ENCODE measurements around the gene ARAP2. TPM values are rescaled to one million over a fixed set of nuclear protein-coding genes. Genes with fewer than 3 reads are reported as not detected.
A peak's percentile ranks its signal among the peaks of the same experiment; 100 is the strongest.

ARAP2 gene
- total RNA-seq, 1 experiment from 2014 or later = 12.5 TPM

GRCh38 chr4:36064117-36064516 is 180.2 kb downstream of the ARAP2 start:
- CTCF ChIA-PET = no interaction called here

GRCh38 chr4:36056136-36056535 is 188.2 kb downstream of the ARAP2 start:
- ChIA-PET CTCF (no interaction called here), POLR2A (ENCODE audit: unreplicated experiment) (no interaction called here)
- Histone ChIP-seq H3K36me3 (ENCODE audit: low read depth, low read length) (no peaks in the 10 kb centered on the region), H2AFZ (ENCODE audit: low read length) (no peak overlapping the region), H3K9me3 (ENCODE audit: low read length) (no peaks in the 10 kb centered on the region), H3F3A (ENCODE audit: low read length, unreplicated experiment) (no peaks in the 10 kb centered on the region), H3K27me3 (ENCODE audit: low read length) (no peaks in the 10 kb centered on the region), H3K9ac (ENCODE audit: low read length) (no peak overlapping the region), H3K4me1 (ENCODE audit: insufficient read depth, low read length) (no peaks in the 10 kb centered on the region), H3K27ac (ENCODE audit: low read length) (no peak overlapping the region), H3K4me2 (ENCODE audit: low read length) (no peak overlapping the region), H3K9me2 (replicated peaks; ENCODE audit: low read length) (no peaks in the 10 kb centered on the region), H4K20me1 (ENCODE audit: low read length) (no peaks in the 10 kb centered on the region), H3K79me2 (ENCODE audit: low read length) (no peaks in the 10 kb centered on the region), H3K4me3 (ENCODE audit: low read length) (no peak overlapping the region)
- no peak for TF ChIP-seq CTCF (conservative IDR thresholded peaks at IDR 0.05; ENCODE audit: low read depth, low read length)
- no peak for TF ChIP-seq EZH2phosphoT487 (IDR thresholded peaks at IDR 0.05; ENCODE audit: borderline replicate concordance, low read length)
- TF ChIP-seq EZH2 (IDR thresholded peaks at IDR 0.05; ENCODE audit: low read length, unreplicated experiment) = no peak
- intact Hi-C loops (cut with micrococcal nuclease) = loop anchor here (5.0 kb wide), 1 partner anchor 56 kb away; no protein-coding TSS in a partner anchor
- ATAC-seq = peak; percentile 83
- peak; percentile 9 for DNase-seq
- no TSS peak for BruUV-seq (replicated peaks)

More at GRCh38 chr4:36064117-36064516, 180.2 kb downstream of the ARAP2 start:
- Histone ChIP-seq H3F3A (ENCODE audit: low read length, unreplicated experiment) (no peaks in the 10 kb centered on the region), H3K27ac (ENCODE audit: low read length) (no peak overlapping the region), H3K36me3 (ENCODE audit: low read depth, low read length) (no peaks in the 10 kb centered on the region), H2AFZ (ENCODE audit: low read length) (no peak overlapping the region), H3K9me3 (ENCODE audit: low read length) (no peaks in the 10 kb centered on the region), H3K4me1 (ENCODE audit: insufficient read depth, low read length) (peaks cover 11% of the 10 kb centered on the region), H3K4me3 (ENCODE audit: low read length) (no peak overlapping the region), H4K20me1 (ENCODE audit: low read length) (no peaks in the 10 kb centered on the region), H3K9ac (ENCODE audit: low read length) (no peak overlapping the region), H3K9me2 (replicated peaks; ENCODE audit: low read length) (no peaks in the 10 kb centered on the region), H3K79me2 (ENCODE audit: low read length) (no peaks in the 10 kb centered on the region), H3K27me3 (ENCODE audit: low read length) (no peaks in the 10 kb centered on the region), H3K4me2 (ENCODE audit: low read length) (no peak overlapping the region; the same call in 1 of the 2 replicates)
- BruUV-seq (replicated peaks) = no TSS peak
- DNase-seq (peak; percentile 22), ATAC-seq (no peak; the same call in 1 of the 2 replicates)
- TF ChIP-seq EZH2 (IDR thresholded peaks at IDR 0.05; ENCODE audit: low read length, unreplicated experiment) = no peak
- TF ChIP-seq EZH2phosphoT487 (IDR thresholded peaks at IDR 0.05; ENCODE audit: borderline replicate concordance, low read length) = no peak
- no peak for TF ChIP-seq CTCF (conservative IDR thresholded peaks at IDR 0.05; ENCODE audit: low read depth, low read length)
- intact Hi-C loops (cut with micrococcal nuclease) = no loop called here
- POLR2A ChIA-PET (ENCODE audit: unreplicated experiment) = no interaction called here

GRCh38 chr4:36054694-36055422 is 189.5 kb downstream of the ARAP2 start:
- Histone ChIP-seq H3K79me2 (ENCODE audit: low read length) (no peaks in the 10 kb centered on the region), H3K27me3 (ENCODE audit: low read length) (no peaks in the 10 kb centered on the region), H3K27ac (ENCODE audit: low read length) (no peak overlapping the region), H3K9ac (ENCODE audit: low read length) (no peak overlapping the region), H4K20me1 (ENCODE audit: low read length) (no peaks in the 10 kb centered on the region), H3K9me2 (replicated peaks; ENCODE audit: low read length) (no peaks in the 10 kb centered on the region), H2AFZ (ENCODE audit: low read length) (no peak overlapping the region), H3K9me3 (ENCODE audit: low read length) (no peaks in the 10 kb centered on the region), H3F3A (ENCODE audit: low read length, unreplicated experiment) (no peaks in the 10 kb centered on the region), H3K4me3 (ENCODE audit: low read length) (no peak overlapping the region), H3K36me3 (ENCODE audit: low read depth, low read length) (no peaks in the 10 kb centered on the region), H3K4me1 (ENCODE audit: insufficient read depth, low read length) (no peaks in the 10 kb centered on the region), H3K4me2 (ENCODE audit: low read length) (no peak overlapping the region)
- peak; percentile 62 for ATAC-seq
- DNase-seq = peak; percentile 16
- TF ChIP-seq EZH2phosphoT487 (IDR thresholded peaks at IDR 0.05; ENCODE audit: borderline replicate concordance, low read length) (no peak), CTCF (conservative IDR thresholded peaks at IDR 0.05; ENCODE audit: low read depth, low read length) (no peak), EZH2 (IDR thresholded peaks at IDR 0.05; ENCODE audit: low read length, unreplicated experiment) (no peak)
- intact Hi-C loops (cut with micrococcal nuclease) = loop anchor here (5.0 kb wide), 1 partner anchor 57 kb away; no protein-coding TSS in a partner anchor
- ChIA-PET CTCF (no interaction called here), POLR2A (ENCODE audit: unreplicated experiment) (no interaction called here)
- BruUV-seq (replicated peaks) = no TSS peak

Data from PC-3 (cell line).